D721Med (cell line): ENCODE results near the gene MRPL55.

Experiments
- DNase-seq: peaks from one replicate; pipeline ENCODE4 v3.0.0; 2011; ENCODE audit warnings: low spot score; ENCODE audit not compliant: insufficient read length
- FAIRE-seq: peaks from 2 replicates; lab custom pipeline; 2011; peaks lifted over from hg19 to GRCh38; lab: Jason Lieb, UNC
- CTCF ChIP-seq: IDR thresholded peaks from 2 replicates; pipeline ENCODE4 v1.5.1; 2012; ENCODE audit warnings: mild to moderate bottlenecking, control low read depth; ENCODE audit not compliant: insufficient read depth; ENCODE audit errors: missing control alignments

MRPL55 gene

GRCh38 chr1:228146417-228147150 is 37.5 kb upstream of the MRPL55 start:
- TF ChIP-seq CTCF, result no peak
- DNase-seq (no peak), FAIRE-seq (no peak)

DNA sequence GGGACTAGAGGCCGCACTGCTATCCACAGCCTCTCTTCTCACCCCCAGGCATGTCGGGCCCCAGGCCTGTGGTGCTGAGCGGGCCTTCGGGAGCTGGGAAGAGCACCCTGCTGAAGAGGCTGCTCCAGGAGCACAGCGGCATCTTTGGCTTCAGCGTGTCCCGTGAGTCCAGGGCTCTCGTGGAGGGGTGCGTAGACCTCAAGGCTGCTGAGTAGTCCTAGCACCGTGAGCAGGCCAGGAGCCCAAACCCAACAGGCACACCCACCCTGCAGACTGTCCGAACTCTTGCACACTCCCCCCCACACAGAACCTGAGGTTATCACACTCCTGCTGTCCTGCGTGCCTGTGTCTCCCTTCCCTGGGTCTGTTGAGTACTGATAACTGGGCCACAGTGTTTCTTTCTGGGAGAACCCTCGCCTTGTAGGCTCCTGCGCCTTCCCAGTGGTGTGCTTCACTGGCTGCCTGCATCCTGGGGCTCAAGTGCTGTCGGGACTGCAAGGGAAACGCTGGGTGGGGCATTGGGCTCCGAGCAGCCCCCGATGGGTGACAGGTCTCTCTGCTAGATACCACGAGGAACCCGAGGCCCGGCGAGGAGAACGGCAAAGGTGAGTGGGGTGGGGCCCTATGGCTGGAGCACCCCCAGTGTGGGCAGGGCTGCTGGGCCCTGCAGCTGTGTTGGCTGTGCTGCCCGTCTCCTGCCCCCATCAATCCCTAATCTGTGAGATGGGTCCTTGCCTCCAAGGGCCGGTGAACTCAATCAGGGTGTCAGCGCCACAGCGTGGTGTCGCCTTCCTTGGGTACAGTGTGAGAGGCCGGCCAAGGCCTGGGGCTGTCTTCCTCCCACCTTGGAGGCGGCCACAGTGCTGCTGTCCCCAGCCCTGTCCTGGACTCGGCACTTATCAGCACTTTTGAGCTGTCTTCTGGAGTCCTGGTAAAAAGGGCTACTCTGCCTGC is 36.6 kb upstream of the MRPL55 start:
- DNase-seq, result no peak
- no peak for TF ChIP-seq CTCF
- no peak for FAIRE-seq

DNA sequence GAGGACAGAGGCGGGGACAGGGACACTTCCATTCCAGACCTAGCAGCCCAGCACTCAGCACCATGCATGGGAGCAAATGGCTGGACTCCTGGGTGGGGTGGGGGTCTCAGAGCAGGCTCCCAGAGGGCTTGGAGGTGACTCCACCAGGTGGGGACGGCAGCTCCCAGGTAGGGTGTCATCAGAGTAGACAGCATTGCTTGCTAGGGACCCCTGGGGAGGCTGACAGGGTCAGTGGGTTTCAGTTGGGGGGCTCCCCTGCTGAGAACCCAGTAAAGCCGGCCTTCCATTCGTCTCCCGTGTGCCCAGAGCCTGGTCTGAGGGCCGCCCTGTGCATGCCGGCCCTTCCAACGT is 35.9 kb upstream of the MRPL55 start:
- no peak for FAIRE-seq

DNA sequence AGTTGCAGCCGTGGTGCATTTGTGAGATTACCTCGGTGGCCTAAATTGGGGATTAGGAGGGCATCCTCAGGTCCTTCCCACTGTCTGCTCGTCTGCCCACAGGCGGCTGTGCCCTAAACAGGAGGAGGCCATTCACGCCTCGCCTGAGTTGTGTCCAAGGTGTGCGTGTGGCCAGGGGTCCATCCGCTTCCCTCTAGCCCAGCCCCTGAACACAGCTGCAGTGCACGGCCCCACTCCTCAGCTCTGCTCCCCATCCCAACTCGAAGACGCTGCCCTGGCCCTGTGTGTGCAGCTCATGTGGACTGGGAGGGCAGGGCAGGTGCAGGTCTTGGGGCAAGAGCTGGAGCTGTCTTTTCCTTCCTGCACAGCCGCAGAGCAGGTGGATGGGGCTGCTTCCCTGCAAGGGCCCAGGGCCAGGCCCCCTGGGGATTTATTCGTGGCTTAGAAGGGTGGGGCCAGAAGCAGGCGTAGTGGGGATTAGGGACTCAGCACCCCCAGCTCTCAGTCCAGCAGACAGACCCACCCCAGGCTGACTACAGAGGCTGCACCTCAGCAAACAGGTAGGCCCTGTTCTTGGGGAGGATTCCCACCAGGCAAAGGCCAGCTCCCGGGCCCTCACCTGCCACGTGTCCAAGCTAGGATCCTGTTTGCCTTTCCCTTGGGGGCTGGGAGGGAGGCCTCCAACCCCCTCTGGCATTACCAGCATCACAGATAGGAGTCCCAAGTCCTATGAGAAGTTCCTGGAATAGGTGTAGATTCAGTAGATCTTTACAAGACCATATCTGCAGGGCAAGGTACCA is 35.3 kb upstream of the MRPL55 start:
- peak; percentile 11 for FAIRE-seq
- peak; percentile 98 for DNase-seq
- no peak for TF ChIP-seq CTCF

More for the DNA sequence above, 35.9 kb upstream of the MRPL55 start:
- TF ChIP-seq CTCF, result no peak
- no peak for DNase-seq

GRCh38 chr1:228143480-228144192 is 34.5 kb upstream of the MRPL55 start:
- TF ChIP-seq CTCF, result no peak
- FAIRE-seq, result peak; percentile 29
- DNase-seq, result no peak

- no peak for DNase-seq
- TF ChIP-seq CTCF, result no peak
- FAIRE-seq, result no peak
Measured at GRCh38 chr1:228142701-228143136, 33.6 kb upstream of the MRPL55 start.
